Fibroblast of skin of scalp (primary cell): ENCODE results near the gene ROPN1L.
A peak's percentile ranks its signal among the peaks of the same experiment; 100 is the strongest.
"Not testable (repeated sequence)": the region's sequence is repeated elsewhere in the genome, so short reads cannot be mapped to it uniquely, and the experiment has no call there.

Source experiments
- DNase-seq: peaks from one replicate; pipeline ENCODE4 v3.0.0-alpha.2; 2013

The ROPN1L gene

DNA sequence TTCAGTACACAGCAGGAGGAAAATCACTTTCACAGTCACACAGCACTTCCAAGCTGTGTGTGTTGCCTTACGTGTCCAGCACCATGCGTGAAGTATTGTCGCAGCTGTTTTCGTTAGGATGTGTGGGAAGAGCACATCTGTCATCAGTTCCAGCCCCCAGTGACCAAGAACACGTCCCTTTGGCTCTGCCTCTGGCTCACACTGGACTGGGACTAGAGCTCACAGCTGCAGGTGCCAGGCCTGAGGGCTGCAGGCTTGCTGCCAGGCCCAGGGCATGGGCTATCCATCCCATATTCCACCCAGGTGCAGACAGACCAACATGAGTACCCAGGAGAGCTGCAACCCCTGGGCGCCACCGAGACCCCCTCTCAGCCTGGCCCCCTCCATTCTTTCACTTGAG, 61.6 kb downstream of the ROPN1L start:
- DNase-seq, result no peak

DNA sequence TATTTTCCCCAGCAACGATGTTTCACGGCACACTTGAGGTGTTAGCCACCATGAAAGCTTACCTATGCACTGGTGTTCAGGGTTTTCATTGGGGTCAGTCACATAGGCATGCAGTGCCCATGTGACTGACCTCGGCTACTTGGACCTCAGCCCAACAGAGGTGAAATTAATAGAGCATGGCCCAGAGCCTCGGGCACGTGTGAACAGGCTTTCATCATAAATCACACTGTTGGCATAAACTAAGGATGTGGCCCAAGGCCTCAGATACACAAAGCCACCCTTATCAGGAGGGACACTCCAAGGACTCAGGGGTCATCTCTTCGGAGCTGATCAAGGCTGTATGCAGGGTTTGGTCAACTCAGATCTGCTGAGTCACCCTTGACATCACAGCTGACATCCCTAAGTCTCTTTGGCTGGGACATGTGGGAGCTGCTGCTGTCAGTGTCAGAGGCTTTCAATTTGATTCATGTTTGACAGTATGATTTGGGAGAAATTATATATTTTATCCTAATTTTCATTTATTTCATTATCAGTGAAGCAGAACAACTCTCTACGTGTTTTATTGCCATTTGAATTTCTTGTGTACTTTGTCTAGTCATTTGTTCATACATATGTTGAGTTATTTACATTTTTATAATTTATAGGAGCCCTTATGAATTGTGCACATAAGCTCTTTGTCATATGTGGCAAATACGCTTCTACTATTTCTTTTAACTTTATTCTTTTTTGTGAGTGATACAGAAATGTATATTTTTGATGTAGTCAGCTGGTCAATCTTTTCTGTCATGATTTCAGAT, 62.5 kb downstream of the ROPN1L start:
- no peak for DNase-seq

DNA sequence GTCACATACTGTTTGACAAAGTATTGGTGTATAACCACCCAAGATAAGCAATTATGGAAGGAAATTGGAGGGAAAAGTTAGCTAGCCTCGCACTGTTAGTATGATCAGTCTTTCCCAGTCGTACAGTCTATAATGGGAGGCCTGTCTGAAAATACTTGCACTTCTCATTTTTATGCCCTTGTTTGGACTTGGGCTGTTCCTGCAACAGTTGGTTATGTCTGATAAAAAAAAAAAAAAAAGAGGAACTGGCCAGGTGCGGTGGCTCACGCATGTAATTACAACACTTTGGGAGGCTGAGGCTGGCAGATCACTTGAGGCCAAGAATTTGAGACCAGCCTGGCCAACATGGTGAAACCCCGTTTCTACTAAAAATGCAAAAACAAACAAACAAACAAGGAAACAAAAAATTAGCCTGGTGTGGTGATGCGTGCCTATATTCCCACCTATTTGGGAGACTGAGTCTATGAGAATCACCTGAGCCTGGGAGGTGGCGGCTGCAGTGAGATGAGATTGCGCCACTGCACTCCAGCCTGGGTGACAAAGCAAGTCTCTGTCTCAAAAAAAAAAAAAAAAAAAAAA, 63.9 kb downstream of the ROPN1L start:
- DNase-seq, result no peak

DNA sequence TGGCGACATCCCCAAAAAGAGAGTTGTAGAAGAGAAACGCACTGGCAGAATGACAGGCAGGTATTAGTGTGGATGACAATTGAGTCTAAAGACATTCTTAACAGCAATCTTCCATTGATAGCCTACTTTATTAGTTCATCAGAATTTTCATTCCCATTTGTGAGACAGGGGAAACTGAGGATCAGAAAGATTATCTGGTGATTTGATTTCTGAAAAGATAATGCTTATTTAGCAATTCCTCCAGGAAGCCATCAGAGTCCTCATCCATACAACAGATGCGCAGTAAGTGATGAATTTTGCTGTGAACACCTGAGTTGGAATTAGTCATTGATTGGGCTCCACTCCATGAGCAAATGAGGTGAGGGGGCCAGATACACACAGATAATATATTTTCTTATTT, 64.9 kb downstream of the ROPN1L start:
- no peak for DNase-seq

GRCh38 chr5:10507575-10508096, 66.0 kb downstream of the ROPN1L start:
- no peak for DNase-seq

DNA sequence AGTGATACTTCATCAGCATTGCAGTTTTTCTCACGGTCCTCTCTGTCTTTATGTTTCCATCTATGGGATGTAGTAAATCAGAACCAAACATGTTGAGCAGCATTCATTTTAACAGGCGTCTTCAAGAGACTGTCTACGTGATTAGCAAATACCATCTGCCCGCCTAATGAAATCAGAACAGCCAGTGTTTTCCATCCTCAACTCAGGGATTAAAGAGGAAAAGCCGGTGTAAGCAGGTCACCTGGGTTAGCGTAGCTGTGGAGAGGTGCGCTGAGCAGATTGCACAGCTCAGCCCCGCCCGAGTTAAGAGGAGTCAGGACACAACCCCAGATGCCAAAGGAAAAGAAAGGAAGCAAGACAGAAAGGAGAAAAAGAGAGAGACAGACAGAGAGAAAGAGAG, 67.9 kb downstream of the ROPN1L start:
- no peak for DNase-seq

- no peak for DNase-seq
These were observed 70.3 kb downstream of the ROPN1L start for GRCh38 chr5:10511741-10512640.

DNA sequence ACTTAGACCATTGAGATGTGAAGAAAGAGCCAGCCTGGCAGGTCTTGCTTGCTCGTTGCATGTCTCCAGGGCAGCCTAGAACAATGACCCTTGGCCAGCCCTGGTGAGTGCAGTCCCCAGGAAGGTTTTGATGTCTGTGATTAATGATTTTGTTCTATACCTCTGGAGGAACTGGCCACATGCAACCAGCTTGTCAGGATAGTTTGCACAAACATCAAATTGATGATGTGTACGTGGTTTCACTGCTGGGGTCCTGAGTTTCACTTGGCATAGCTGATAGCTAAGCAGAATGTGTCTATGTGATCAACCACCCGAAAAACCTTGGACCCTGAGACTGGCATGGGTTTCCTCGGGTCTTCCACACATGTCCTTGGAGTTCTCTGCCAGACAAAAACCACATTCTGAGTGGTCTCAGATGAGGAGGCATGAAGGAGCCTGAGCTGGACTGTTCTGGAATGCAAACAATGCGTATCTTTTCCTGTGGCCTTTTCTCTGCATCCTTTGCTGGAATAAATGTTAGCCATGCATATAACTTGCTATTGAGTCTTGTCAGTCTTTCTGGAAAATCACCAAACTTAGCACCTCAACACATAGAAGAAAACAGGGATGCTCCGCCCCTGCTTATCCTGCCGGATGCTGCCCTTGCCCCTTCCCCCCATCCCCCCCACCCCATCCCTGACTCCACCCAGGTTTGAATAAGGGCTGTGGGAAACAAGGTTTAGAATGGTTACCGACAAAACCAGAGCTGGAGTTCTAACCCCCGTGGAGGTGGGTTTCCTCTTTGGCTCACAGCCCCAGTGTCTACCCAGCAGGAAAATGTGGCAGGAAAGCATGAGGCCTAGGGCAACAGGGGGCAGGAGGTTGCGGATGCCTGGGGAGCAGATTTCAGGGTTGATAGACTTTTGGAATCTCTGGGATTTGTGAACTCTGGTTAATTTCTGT, 72.1 kb downstream of the ROPN1L start:
- DNase-seq, result peak; percentile 94

GRCh38 chr5:10514572-10514971, 72.9 kb downstream of the ROPN1L start:
- not testable (repeated sequence) for DNase-seq
